Fibroblast of upper back skin (primary cell): ENCODE data around the gene LSM10.

Source experiments
- DNase-seq: peaks from one replicate; pipeline ENCODE4 v3.0.0-alpha.2; 2013

Gene LSM10

GRCh38 chr1:36382231-36382630 is 15.5 kb downstream of the LSM10 start:
- no peak for DNase-seq

- no peak for DNase-seq
Observed at GRCh38 chr1:36381405-36381804, 16.3 kb downstream of the LSM10 start.

- DNase-seq: no peak
Observed at GRCh38 chr1:36380782-36381181, 16.9 kb downstream of the LSM10 start.

GRCh38 chr1:36380143-36380619 is 17.5 kb downstream of the LSM10 start:
- no peak for DNase-seq

GRCh38 chr1:36377791-36378492 is 19.8 kb downstream of the LSM10 start:
- DNase-seq: no peak

- no peak for DNase-seq
Observed at GRCh38 chr1:36372617-36373016, 25.1 kb downstream of the LSM10 start.

GRCh38 chr1:36369061-36369861 is 28.4 kb downstream of the LSM10 start:
- peak; percentile 65 for DNase-seq

GRCh38 chr1:36367798-36368197 is 29.9 kb downstream of the LSM10 start:
- DNase-seq: no peak

- no peak for DNase-seq
Observed at GRCh38 chr1:36367066-36367465, 30.6 kb downstream of the LSM10 start.

- DNase-seq: peak; percentile 84
Observed at GRCh38 chr1:36366091-36366661, 31.5 kb downstream of the LSM10 start.

GRCh38 chr1:36365381-36365780 is 32.3 kb downstream of the LSM10 start:
- DNase-seq: peak; percentile 73

GRCh38 chr1:36359911-36360550 is 37.7 kb downstream of the LSM10 start:
- no peak for DNase-seq

- DNase-seq: no peak
Observed at GRCh38 chr1:36359383-36359782, 38.3 kb downstream of the LSM10 start.

GRCh38 chr1:36358514-36359084 is 39.1 kb downstream of the LSM10 start:
- no peak for DNase-seq

GRCh38 chr1:36355811-36356210 is 41.9 kb downstream of the LSM10 start:
- DNase-seq: no peak

- DNase-seq: no peak
Observed at GRCh38 chr1:36354486-36354885, 43.2 kb downstream of the LSM10 start.

GRCh38 chr1:36352910-36353878 is 44.5 kb downstream of the LSM10 start:
- peak; percentile 45 for DNase-seq

GRCh38 chr1:36352125-36352909 is 45.4 kb downstream of the LSM10 start:
- DNase-seq: peak; percentile 72

GRCh38 chr1:36351227-36351977 is 46.3 kb downstream of the LSM10 start:
- peak; percentile 86 for DNase-seq

- peak; percentile 81 for DNase-seq
Observed at GRCh38 chr1:36350659-36351226, 47.0 kb downstream of the LSM10 start.
